Stimulated activated CD8-positive, alpha-beta memory T cell treated with anti-CD3 and anti-CD28 coated beads, Interleukin-7, amount 100 ng/mL, for 48 hours (primary cell): ENCODE measurements around the gene CDH5.
"Not testable (repeated sequence)": the region's sequence is repeated elsewhere in the genome, so short reads cannot be mapped to it uniquely, and the experiment has no call there.

Experiments used
- DNase-seq, 2 donors: peaks; one replicate each; pipeline ENCODE4 v3.0.0-alpha.2; 2020; ENCODE audit warnings: low read depth in 1 of 2; ENCODE audit errors: extremely low read depth in 1 of 2

The CDH5 gene

GRCh38 chr16:66431760-66432159, 65.3 kb downstream of the CDH5 start:
- no peak for DNase-seq

DNA sequence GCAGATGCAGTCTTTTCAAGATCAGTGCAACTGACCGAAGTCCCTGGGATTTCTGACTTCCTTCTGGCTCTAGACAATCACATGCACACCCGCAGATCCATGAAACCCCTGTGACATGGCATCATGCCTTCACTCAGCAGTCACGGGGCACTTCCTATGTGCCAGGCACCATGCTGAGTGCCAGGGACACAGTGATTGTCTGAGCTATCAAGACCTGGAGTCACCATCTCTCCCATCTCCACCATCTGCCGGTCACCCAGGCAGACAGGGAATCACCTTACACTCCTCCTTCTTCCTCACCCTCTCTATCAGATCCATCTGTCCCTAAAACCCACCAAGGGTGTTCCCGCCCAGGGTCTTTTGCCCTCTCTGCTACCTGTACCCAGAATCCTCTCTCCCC, 65.9 kb downstream of the CDH5 start:
- DNase-seq = no peak

- no peak for DNase-seq
Measured at GRCh38 chr16:66434619-66435430, 68.3 kb downstream of the CDH5 start.

DNA sequence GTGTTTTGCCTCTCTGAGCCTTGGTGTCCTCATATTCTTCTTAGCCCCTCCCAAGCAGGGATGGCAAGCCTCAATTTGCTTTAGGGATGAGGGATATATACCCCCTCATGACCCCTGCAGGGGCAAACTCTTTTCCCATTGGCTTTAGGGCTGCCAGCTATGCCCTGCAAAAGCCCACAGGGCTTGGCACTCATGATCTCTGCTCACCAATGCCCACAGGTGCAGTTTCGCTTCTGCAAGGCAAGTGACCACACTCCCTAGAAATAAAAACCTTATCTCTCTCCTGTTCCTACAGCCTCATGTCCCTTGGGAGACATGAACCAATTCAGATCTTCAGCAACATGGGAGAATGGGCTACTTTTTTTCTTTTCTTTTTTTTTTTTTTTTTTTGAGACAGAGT, 69.4 kb downstream of the CDH5 start:
- no peak for DNase-seq

DNA sequence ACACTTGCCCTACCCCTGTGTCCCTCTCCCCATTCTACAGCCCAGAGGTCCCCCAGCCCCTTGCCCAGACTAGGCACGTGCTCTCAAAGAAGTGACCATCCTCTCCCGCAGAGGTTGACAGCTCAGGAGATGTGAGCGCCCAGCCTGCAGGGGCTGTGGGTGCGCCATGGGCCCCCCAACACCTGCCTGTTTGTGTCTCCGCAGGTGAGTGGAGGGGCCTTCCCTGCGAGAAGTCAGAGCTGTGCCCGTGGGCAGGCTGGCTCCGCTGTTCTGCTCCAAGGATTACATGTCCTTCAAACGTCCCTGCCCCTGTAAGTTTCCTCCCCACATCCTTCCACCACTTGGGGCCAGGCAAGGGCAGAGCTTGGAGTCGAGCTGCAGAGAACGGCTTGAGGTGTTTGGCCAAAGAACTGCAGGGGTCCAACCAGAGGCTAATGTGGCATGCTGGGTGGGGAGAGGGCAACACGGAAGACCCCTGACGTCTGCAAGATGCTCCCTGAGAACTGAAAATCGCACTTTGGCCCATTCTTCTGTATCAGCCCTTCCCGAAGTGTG, 71.0 kb downstream of the CDH5 start:
- DNase-seq = no peak

DNA sequence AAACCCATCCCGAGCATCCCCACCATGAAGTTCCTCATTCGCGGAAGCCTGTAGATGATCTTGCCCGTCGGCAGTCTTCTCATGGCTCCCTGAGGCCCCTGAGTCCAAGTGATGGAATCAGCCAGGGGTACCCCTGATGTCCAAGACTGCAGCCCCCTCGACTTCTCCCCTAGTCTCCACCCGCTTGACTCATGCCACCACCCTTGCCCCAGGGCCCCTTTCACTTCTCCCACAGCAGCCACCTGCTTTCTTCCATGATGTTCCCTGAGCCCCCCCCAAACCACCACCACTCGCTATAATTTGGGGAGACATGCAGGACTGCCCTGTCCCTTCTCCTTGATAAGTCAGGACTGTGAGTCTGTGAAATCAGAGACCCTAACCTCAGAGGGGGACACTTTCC, 72.0 kb downstream of the CDH5 start:
- DNase-seq = no peak

- DNase-seq = no peak
Measured at GRCh38 chr16:66439051-66439730, 72.7 kb downstream of the CDH5 start.

DNA sequence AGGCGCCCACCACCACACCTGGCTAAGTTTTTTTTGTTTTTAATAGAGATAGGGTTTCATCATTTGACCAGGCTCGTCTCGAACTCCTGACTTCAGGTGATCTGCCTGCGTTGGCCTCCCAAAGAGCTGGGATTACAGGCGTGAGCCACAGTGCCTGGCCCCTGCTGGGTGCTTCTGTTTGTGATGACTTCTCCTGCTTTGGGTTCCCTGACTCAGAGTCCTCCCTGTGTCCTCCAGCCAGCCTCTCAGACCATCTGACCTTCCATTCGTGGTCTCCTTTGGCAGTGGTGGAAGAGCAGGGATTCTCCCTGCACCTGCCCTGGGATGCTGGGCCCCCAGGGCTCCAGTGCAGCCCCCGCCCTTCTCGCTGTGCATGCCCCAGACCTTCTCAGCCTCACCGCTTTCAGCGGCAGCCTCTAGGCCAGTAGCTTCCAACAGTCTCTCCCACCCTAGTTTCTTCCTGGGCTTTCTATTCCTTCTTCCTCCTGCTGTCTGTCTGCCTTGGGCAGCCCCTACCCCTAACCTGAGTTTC, 73.8 kb downstream of the CDH5 start:
- no peak for DNase-seq

- DNase-seq = no peak
Measured at GRCh38 chr16:66440970-66441369, 74.5 kb downstream of the CDH5 start.

DNA sequence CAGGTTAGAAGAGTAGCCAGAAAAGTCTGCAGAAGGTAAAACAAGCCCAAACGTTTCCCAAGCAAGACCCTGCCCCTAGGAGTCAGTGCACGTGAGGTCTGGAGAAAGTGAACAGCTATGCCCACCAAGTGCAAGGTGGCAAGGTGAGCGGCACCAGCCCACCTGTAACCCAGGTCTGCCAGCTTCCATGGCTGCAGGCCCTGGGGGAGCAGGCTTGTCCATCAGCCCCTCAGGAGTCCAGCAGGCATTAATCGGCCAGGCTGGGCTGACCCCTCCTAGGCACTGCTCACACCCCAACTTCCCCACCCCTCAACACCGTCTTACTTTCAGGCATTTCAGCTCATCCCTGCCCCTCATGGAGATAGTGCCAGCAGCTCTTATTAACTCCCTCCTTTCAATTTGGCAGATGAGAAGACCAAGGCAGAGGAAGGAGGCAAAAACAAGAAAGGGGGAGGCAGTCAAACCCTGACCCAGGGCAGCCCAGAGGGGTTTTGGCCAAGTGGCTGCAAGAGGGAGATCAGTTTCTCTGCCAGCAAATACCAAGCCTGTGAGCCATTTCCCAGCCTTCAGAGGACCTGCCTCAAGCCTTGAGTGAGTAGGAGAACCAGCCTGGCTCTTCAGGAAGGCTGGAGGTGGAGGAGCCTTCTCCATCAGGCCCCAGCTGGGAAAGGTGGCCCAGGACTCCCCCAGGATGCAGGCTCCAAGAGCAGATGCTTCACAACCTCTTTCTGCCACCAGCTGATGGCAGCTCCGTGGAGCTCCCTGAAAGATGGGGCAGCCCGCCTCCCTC, 75.3 kb downstream of the CDH5 start:
- DNase-seq = no peak

DNA sequence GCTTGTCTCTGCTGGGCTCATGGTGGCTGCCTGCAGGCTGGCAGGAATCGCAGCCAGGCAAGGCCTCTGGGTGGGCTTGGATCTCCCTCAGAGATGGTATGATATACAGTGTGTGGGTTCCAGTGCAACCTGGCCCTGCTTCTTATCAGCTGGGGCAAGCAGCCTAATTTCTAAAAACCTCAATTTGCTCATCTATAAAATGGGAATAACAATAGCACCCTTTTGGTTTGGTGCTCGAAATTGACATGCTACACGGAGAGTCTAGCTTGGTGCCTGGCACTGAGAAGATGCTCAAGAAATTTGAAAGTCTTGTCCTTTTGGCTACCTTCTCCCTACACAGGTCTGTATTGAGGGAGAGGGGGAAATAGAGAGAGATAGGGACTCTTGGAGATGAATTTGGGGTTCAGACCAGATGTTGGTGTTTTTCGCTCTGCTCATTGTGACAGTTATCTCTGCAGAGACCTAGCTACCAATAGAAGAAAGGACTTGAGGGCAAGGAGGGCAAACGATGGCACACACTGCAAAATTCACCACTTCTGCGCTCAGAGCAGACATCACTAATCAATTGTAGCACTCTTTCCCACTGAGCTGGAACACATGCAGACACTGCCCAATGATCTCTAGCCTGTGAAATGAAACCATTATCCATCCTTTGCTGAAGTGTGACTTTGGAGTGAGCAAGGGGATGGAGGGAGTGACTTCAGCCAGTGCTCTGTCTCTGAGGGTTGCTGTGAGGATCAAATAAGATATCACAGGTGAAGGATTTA, 76.2 kb downstream of the CDH5 start:
- no peak for DNase-seq

GRCh38 chr16:66443269-66443652, 76.8 kb downstream of the CDH5 start:
- no peak for DNase-seq

DNA sequence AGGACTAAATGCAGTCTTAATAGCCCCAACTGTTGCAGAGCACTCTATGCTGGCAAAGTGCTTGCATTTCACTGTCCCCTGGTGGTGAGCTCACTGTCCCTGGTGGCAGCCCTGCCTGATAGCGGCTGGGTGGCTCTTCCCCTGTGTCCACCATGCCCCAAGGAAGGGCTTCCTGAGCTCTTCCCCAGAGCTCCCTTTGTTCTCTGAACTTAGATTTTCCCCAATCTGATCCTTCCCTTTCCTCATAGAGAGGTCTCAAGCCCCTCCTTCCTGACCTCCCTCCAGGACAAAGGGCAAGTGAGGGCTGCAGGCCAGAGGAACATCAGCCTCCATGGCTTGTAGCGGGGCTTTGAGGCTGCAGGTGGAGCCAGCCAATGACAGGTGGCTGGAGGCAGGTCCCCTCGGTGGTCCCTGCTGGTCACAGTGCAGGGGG, 77.6 kb downstream of the CDH5 start:
- DNase-seq = no peak

DNA sequence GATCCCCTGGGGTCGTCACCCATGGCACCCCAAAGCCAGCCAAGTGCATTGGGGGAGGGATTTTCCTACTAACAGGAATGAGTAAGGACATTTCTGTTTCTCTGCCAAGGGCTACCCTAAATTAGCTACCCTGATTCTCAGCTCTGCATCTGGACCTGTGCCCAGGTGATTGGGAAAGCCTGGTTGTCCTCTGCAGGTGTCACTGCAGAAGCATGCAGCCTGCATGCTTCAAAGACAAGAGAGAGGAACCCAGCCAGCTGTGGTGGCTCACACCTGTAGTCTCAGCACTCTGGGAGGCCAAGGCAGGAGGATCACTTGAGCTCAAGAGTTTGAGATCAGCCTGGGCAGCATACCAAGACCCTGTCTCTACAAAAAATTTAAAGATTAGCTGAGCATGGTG, 80.2 kb downstream of the CDH5 start:
- DNase-seq = no peak

GRCh38 chr16:66447491-66447890, 81.0 kb downstream of the CDH5 start:
- no peak for DNase-seq

DNA sequence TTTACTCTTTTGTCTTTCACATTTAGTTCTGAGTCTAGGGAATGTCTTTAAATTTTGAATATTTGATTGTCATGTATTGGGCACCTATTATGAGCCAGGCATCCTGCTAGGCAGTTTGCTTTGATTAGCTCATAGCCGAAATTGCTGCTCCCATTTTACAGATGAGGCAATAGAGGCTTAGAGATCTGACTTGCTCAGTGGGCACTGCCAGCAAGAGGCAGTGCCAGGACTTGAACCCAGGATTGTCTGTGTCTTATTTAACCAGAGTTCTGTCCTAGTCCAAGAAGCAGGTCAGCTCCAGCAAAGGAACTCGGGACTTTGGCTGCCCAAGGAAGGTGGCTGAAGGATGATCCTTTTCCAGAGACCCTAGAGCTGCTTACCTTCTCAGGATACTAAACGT, 85.1 kb downstream of the CDH5 start:
- DNase-seq = no peak

DNA sequence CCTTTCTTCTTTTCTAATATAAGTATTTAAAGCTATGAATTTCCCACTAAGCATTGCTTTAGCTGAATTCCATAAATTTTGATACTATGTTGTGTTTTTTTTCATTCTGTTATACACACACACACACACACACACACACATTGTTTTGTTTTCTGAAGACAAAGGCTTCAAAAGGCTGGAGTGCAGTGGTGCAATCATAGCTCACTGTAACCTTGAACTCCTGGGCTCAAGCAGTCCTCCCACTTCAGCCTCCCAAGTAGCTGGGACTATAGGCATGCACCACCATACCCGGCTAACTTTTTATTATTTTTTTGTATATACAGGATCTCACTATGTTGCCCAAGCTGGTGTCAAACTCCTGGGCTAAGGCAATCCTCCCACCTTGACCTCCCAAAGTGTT, 86.7 kb downstream of the CDH5 start:
- DNase-seq = not testable (repeated sequence)
